ENCODE measurements around the gene CXCR4.

CXCR4 gene

GRCh38 chr2:136130511-136130910 is 12.6 kb upstream of the CXCR4 start:
- no peak overlapping the region for H3K4me3 ChIP-seq (ENCODE audit: low read length)
- no peaks in the 10 kb centered on the region for H3K4me1 ChIP-seq (ENCODE audit: control insufficient read depth, insufficient read depth, low read length)
- H3K9ac ChIP-seq (ENCODE audit: low read depth, low read length) = no peak overlapping the region
- no peaks in the 10 kb centered on the region for H3K36me3 ChIP-seq (ENCODE audit: insufficient read depth, low read length)
- H3K9me3 ChIP-seq (replicated peaks; ENCODE audit: low read length) = no peaks in the 10 kb centered on the region
- H3K4me2 ChIP-seq (ENCODE audit: low read length) = no peak overlapping the region
- peaks cover 22% of the 10 kb centered on the region for H3K27me3 ChIP-seq (ENCODE audit: control insufficient read depth, insufficient read depth, low read length)

- Histone ChIP-seq H3K4me3 (ENCODE audit: low read length) (no peak overlapping the region), H3K27me3 (ENCODE audit: control insufficient read depth, insufficient read depth, low read length) (peaks cover 22% of the 10 kb centered on the region)
Observed at GRCh38 chr2:136130045-136130444, 12.1 kb upstream of the CXCR4 start.

GRCh38 chr2:136129601-136130000 is 11.7 kb upstream of the CXCR4 start:
- Histone ChIP-seq H3K4me1 (ENCODE audit: control insufficient read depth, insufficient read depth, low read length) (no peaks in the 10 kb centered on the region), H3K27me3 (ENCODE audit: control insufficient read depth, insufficient read depth, low read length) (peaks cover 27% of the 10 kb centered on the region), H3K9me3 (replicated peaks; ENCODE audit: low read length) (no peaks in the 10 kb centered on the region), H3K4me3 (ENCODE audit: low read length) (no peak overlapping the region), H3K36me3 (ENCODE audit: insufficient read depth, low read length) (no peaks in the 10 kb centered on the region), H3K9ac (ENCODE audit: low read depth, low read length) (no peak overlapping the region), H3K4me2 (ENCODE audit: low read length) (no peak overlapping the region)

More at GRCh38 chr2:136130045-136130444, 12.1 kb upstream of the CXCR4 start:
- no peak overlapping the region for H3K4me2 ChIP-seq (ENCODE audit: low read length)
- no peak overlapping the region for H3K9ac ChIP-seq (ENCODE audit: low read depth, low read length)
- H3K36me3 ChIP-seq (ENCODE audit: insufficient read depth, low read length) = no peaks in the 10 kb centered on the region
- no peaks in the 10 kb centered on the region for H3K4me1 ChIP-seq (ENCODE audit: control insufficient read depth, insufficient read depth, low read length)
- no peaks in the 10 kb centered on the region for H3K9me3 ChIP-seq (replicated peaks; ENCODE audit: low read length)

- Histone ChIP-seq H3K27me3 (ENCODE audit: control insufficient read depth, insufficient read depth, low read length) (peaks cover 34% of the 10 kb centered on the region), H3K4me1 (ENCODE audit: control insufficient read depth, insufficient read depth, low read length) (no peaks in the 10 kb centered on the region), H3K4me2 (ENCODE audit: low read length) (no peak overlapping the region), H3K9me3 (replicated peaks; ENCODE audit: low read length) (no peaks in the 10 kb centered on the region), H3K36me3 (ENCODE audit: insufficient read depth, low read length) (no peaks in the 10 kb centered on the region), H3K9ac (ENCODE audit: low read depth, low read length) (no peak overlapping the region), H3K4me3 (ENCODE audit: low read length) (no peak overlapping the region)
Observed at GRCh38 chr2:136128905-136129304, 11.0 kb upstream of the CXCR4 start.

- no peak overlapping the region for H3K9ac ChIP-seq (ENCODE audit: low read depth, low read length)
- no peaks in the 10 kb centered on the region for H3K36me3 ChIP-seq (ENCODE audit: insufficient read depth, low read length)
- H3K9me3 ChIP-seq (replicated peaks; ENCODE audit: low read length) = no peaks in the 10 kb centered on the region
- H3K4me1 ChIP-seq (ENCODE audit: control insufficient read depth, insufficient read depth, low read length) = no peaks in the 10 kb centered on the region
- peaks cover 34% of the 10 kb centered on the region for H3K27me3 ChIP-seq (ENCODE audit: control insufficient read depth, insufficient read depth, low read length)
- no peak overlapping the region for H3K4me2 ChIP-seq (ENCODE audit: low read length)
- no peak overlapping the region for H3K4me3 ChIP-seq (ENCODE audit: low read length)
Observed at GRCh38 chr2:136128366-136128765, 10.4 kb upstream of the CXCR4 start.

GRCh38 chr2:136127356-136127755 is 9.4 kb upstream of the CXCR4 start:
- no peak overlapping the region for H3K9ac ChIP-seq (ENCODE audit: low read depth, low read length)
- no peaks in the 10 kb centered on the region for H3K4me1 ChIP-seq (ENCODE audit: control insufficient read depth, insufficient read depth, low read length)
- H3K27me3 ChIP-seq (ENCODE audit: control insufficient read depth, insufficient read depth, low read length) = peaks cover 39% of the 10 kb centered on the region
- no peaks in the 10 kb centered on the region for H3K9me3 ChIP-seq (replicated peaks; ENCODE audit: low read length)
- no peaks in the 10 kb centered on the region for H3K36me3 ChIP-seq (ENCODE audit: insufficient read depth, low read length)
- H3K4me2 ChIP-seq (ENCODE audit: low read length) = no peak overlapping the region
- H3K4me3 ChIP-seq (ENCODE audit: low read length) = no peak overlapping the region

- H3K9ac ChIP-seq (ENCODE audit: low read depth, low read length) = no peak overlapping the region
- peaks cover 48% of the 10 kb centered on the region for H3K27me3 ChIP-seq (ENCODE audit: control insufficient read depth, insufficient read depth, low read length)
- H3K36me3 ChIP-seq (ENCODE audit: insufficient read depth, low read length) = no peaks in the 10 kb centered on the region
- no peaks in the 10 kb centered on the region for H3K9me3 ChIP-seq (replicated peaks; ENCODE audit: low read length)
- no peak overlapping the region for H3K4me3 ChIP-seq (ENCODE audit: low read length)
- H3K4me2 ChIP-seq (ENCODE audit: low read length) = no peak overlapping the region
- no peaks in the 10 kb centered on the region for H3K4me1 ChIP-seq (ENCODE audit: control insufficient read depth, insufficient read depth, low read length)
Observed at GRCh38 chr2:136126421-136126926, 8.5 kb upstream of the CXCR4 start.

GRCh38 chr2:136126021-136126420 is 8.1 kb upstream of the CXCR4 start:
- no peaks in the 10 kb centered on the region for H3K4me1 ChIP-seq (ENCODE audit: control insufficient read depth, insufficient read depth, low read length)
- H3K36me3 ChIP-seq (ENCODE audit: insufficient read depth, low read length) = no peaks in the 10 kb centered on the region
- peaks cover 53% of the 10 kb centered on the region for H3K27me3 ChIP-seq (ENCODE audit: control insufficient read depth, insufficient read depth, low read length)
- H3K9me3 ChIP-seq (replicated peaks; ENCODE audit: low read length) = no peaks in the 10 kb centered on the region
- H3K4me2 ChIP-seq (ENCODE audit: low read length) = no peak overlapping the region
- H3K4me3 ChIP-seq (ENCODE audit: low read length) = no peak overlapping the region
- H3K9ac ChIP-seq (ENCODE audit: low read depth, low read length) = no peak overlapping the region

GRCh38 chr2:136125236-136125635 is 7.3 kb upstream of the CXCR4 start:
- H3K4me1 ChIP-seq (ENCODE audit: control insufficient read depth, insufficient read depth, low read length) = no peaks in the 10 kb centered on the region
- no peak overlapping the region for H3K9ac ChIP-seq (ENCODE audit: low read depth, low read length)
- no peaks in the 10 kb centered on the region for H3K9me3 ChIP-seq (replicated peaks; ENCODE audit: low read length)
- no peak overlapping the region for H3K4me2 ChIP-seq (ENCODE audit: low read length)
- peaks cover 61% of the 10 kb centered on the region for H3K27me3 ChIP-seq (ENCODE audit: control insufficient read depth, insufficient read depth, low read length)
- no peak overlapping the region for H3K4me3 ChIP-seq (ENCODE audit: low read length)
- no peaks in the 10 kb centered on the region for H3K36me3 ChIP-seq (ENCODE audit: insufficient read depth, low read length)

GRCh38 chr2:136124805-136125204 is 6.9 kb upstream of the CXCR4 start:
- Histone ChIP-seq H3K4me3 (ENCODE audit: low read length) (no peak overlapping the region), H3K4me2 (ENCODE audit: low read length) (no peak overlapping the region), H3K4me1 (ENCODE audit: control insufficient read depth, insufficient read depth, low read length) (no peaks in the 10 kb centered on the region), H3K27me3 (ENCODE audit: control insufficient read depth, insufficient read depth, low read length) (peaks cover 65% of the 10 kb centered on the region), H3K9ac (ENCODE audit: low read depth, low read length) (no peak overlapping the region), H3K36me3 (ENCODE audit: insufficient read depth, low read length) (no peaks in the 10 kb centered on the region), H3K9me3 (replicated peaks; ENCODE audit: low read length) (no peaks in the 10 kb centered on the region)

GRCh38 chr2:136122661-136123060 is 4.7 kb upstream of the CXCR4 start:
- Histone ChIP-seq H3K27me3 (ENCODE audit: control insufficient read depth, insufficient read depth, low read length) (peaks cover 81% of the 10 kb centered on the region), H3K4me1 (ENCODE audit: control insufficient read depth, insufficient read depth, low read length) (peaks cover 11% of the 10 kb centered on the region), H3K9me3 (replicated peaks; ENCODE audit: low read length) (no peaks in the 10 kb centered on the region), H3K9ac (ENCODE audit: low read depth, low read length) (no peak overlapping the region), H3K4me3 (ENCODE audit: low read length) (no peak overlapping the region), H3K36me3 (ENCODE audit: insufficient read depth, low read length) (no peaks in the 10 kb centered on the region), H3K4me2 (ENCODE audit: low read length) (no peak overlapping the region)

- Histone ChIP-seq H3K27me3 (ENCODE audit: control insufficient read depth, insufficient read depth, low read length) (peaks cover 84% of the 10 kb centered on the region), H3K4me2 (ENCODE audit: low read length) (no peak overlapping the region), H3K4me1 (ENCODE audit: control insufficient read depth, insufficient read depth, low read length) (peaks cover 23% of the 10 kb centered on the region), H3K36me3 (ENCODE audit: insufficient read depth, low read length) (no peaks in the 10 kb centered on the region), H3K9ac (ENCODE audit: low read depth, low read length) (no peak overlapping the region), H3K4me3 (ENCODE audit: low read length) (no peak overlapping the region), H3K9me3 (replicated peaks; ENCODE audit: low read length) (no peaks in the 10 kb centered on the region)
Observed at GRCh38 chr2:136121204-136121910, 3.4 kb upstream of the CXCR4 start.
